Esophagus squamous epithelium (tissue), 4 donors: ENCODE data around the gene TFF1.

Experiments used
- POLR2A ChIP-seq, 4 donors: fragments of 450-650 bp; IDR thresholded peaks; one replicate each; pipeline ENCODE4 v1.6.1; 2017; ENCODE audit warnings: antibody characterized with exemption in 4 of 4, mild to moderate bottlenecking in 4 of 4, moderate library complexity in 3 of 4
- TF ChIP-seq, protein P1 (sequence below), 6 experiments: fragments of 450-650 bp in 4 of 6; fragments of 200-600 bp in 2 of 6; sonication (generic) in 2 of 6; IDR thresholded peaks; one replicate each; pipeline ENCODE4 v1.5.1; 2016 to 2019; ENCODE audit warnings: antibody characterized with exemption in 6 of 6, mild to moderate bottlenecking in 4 of 6, moderate library complexity in 4 of 6

DNA sequence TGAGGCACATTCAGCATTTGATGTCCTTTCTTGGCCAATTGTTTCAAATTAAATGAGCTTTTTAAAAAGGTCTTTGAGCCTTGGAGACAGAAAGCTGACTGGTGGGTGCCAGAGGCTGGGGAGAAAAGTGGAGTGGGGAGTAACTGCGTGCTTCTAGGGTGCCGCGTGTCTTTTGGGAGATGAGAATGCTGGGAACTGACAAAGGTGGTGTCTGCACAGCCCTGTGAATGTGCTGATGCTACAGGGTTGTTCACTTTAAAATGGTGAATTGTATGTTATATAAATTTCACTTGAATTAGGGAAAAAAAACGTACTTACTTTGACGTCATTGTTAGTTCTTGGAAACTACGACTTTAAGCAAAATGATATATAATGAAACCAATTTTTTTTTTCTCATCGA is 8.1 kb upstream of the TFF1 start:
- TF ChIP-seq, protein P1, sequence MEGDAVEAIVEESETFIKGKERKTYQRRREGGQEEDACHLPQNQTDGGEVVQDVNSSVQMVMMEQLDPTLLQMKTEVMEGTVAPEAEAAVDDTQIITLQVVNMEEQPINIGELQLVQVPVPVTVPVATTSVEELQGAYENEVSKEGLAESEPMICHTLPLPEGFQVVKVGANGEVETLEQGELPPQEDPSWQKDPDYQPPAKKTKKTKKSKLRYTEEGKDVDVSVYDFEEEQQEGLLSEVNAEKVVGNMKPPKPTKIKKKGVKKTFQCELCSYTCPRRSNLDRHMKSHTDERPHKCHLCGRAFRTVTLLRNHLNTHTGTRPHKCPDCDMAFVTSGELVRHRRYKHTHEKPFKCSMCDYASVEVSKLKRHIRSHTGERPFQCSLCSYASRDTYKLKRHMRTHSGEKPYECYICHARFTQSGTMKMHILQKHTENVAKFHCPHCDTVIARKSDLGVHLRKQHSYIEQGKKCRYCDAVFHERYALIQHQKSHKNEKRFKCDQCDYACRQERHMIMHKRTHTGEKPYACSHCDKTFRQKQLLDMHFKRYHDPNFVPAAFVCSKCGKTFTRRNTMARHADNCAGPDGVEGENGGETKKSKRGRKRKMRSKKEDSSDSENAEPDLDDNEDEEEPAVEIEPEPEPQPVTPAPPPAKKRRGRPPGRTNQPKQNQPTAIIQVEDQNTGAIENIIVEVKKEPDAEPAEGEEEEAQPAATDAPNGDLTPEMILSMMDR (IDR thresholded peaks at IDR 0.05), result no peak
- TF ChIP-seq POLR2A (IDR thresholded peaks at IDR 0.05), result no peak
